Superior temporal gyrus (tissue), 1 donor: Measurements from ENCODE around the gene ZNF85.
"Not testable (repeated sequence)": the region's sequence is repeated elsewhere in the genome, so short reads cannot be mapped to it uniquely, and the experiment has no call there.

Experiments
- DNase-seq: peaks from one replicate; pipeline ENCODE4 v3.0.0-alpha.2; 2016; ENCODE audit errors: extremely low spot score

Gene ZNF85

GRCh38 chr19:20923077-20923871 lies at the start of gene ZNF85:
ZNF85 (plus strand) TSS chr19:20923251; CDS start chr19:20923401, 150 bp downstream.
- peak; percentile 98 for DNase-seq

GRCh38 chr19:20879501-20879900 lies 43.5 kb upstream of the ZNF85 start:
- no peak for DNase-seq

- no peak for DNase-seq
These were observed 10.1 kb upstream of the ZNF85 start for GRCh38 chr19:20912973-20913372.

GRCh38 chr19:20925481-20925880 lies 2.4 kb downstream of the ZNF85 start:
- no peak for DNase-seq

- no peak for DNase-seq
These were observed 3.7 kb downstream of the ZNF85 start for GRCh38 chr19:20926796-20927195.

GRCh38 chr19:20928371-20928770 lies 5.3 kb downstream of the ZNF85 start:
- DNase-seq = no peak

- DNase-seq = not testable (repeated sequence)
These were observed 13.4 kb downstream of the ZNF85 start for GRCh38 chr19:20936322-20936947.

GRCh38 chr19:20952561-20953095 lies 29.6 kb downstream of the ZNF85 start:
- DNase-seq = not testable (repeated sequence)

- no peak for DNase-seq
These were observed 41.7 kb downstream of the ZNF85 start for GRCh38 chr19:20964798-20965197.

GRCh38 chr19:20968092-20968491 lies 45.0 kb downstream of the ZNF85 start:
- DNase-seq = no peak

- no peak for DNase-seq
These were observed 46.4 kb downstream of the ZNF85 start for GRCh38 chr19:20969498-20969897.

- no peak for DNase-seq
These were observed 46.8 kb downstream of the ZNF85 start for GRCh38 chr19:20969898-20970297.

- not testable (repeated sequence) for DNase-seq
These were observed 69.7 kb downstream of the ZNF85 start for GRCh38 chr19:20992788-20993187.

GRCh38 chr19:20999731-21000352 lies 76.8 kb downstream of the ZNF85 start:
- peak; percentile 98 for DNase-seq
